ENCODE data around the gene TPRA1.

GRCh38 chr3:127574880-127575878 is 15.4 kb downstream of the TPRA1 start:
- TF ChIP-seq TAF1 (IDR thresholded peaks at IDR 0.05; ENCODE audit: low read depth, low read length) (no peak), POLR2A (IDR thresholded peaks at IDR 0.05; ENCODE audit: low read depth, low read length) (no peak), SPI1 (IDR thresholded peaks at IDR 0.05; ENCODE audit: low read depth, low read length) (no peak), POLR2AphosphoS5 (IDR thresholded peaks at IDR 0.05; ENCODE audit: low read depth, low read length) (0 out of 2 replicates have a peak, but pooled peaks have one; percentile 43), PAX5 (IDR thresholded peaks at IDR 0.05; ENCODE audit: insufficient read depth, low read length, severe bottlenecking) (no peak), POU2F2 (IDR thresholded peaks at IDR 0.05; ENCODE audit: low read depth, low read length) (peak; percentile 67; the same call in 1 of the 2 replicates)

All from GM12891 (cell line).